DND-41 (cell line): ENCODE measurements around the gene GNGT1.

Experiments used
- CTCF ChIP-seq: IDR thresholded peaks from 2 replicates; pipeline ENCODE4 v1.5.1; 2012; ENCODE audit warnings: borderline replicate concordance, low read length, moderate library complexity, mild to moderate bottlenecking; ENCODE audit not compliant: poor library complexity, severe bottlenecking; ENCODE audit errors: extremely low read depth
- EZH2 ChIP-seq: IDR thresholded peaks from 3 replicates; pipeline ENCODE4 v1.6.1; 2012; ENCODE audit warnings: borderline replicate concordance, low read depth, mild to moderate bottlenecking, moderate library complexity, low read length, inconsistent platforms; ENCODE audit not compliant: severe bottlenecking

- TF ChIP-seq CTCF: no peak
- TF ChIP-seq EZH2: no peak
Measured at GRCh38 chr7:93890041-93890463, 16.3 kb upstream of the GNGT1 start.
